Fibroblast of lung (primary cell): ENCODE data around the gene ENTHD1. TPM values are rescaled to one million over a fixed set of nuclear protein-coding genes. Genes with fewer than 3 reads are reported as not detected.
A peak's percentile ranks its signal among the peaks of the same experiment; 100 is the strongest.

Source experiments
- DNase-seq, 2 donors: peaks; one replicate each; pipeline versions ENCODE4 v3.0.0 to v3.0.0-alpha.2; 2010; ENCODE audit warnings: low read depth in 2 of 2
- H2AFZ ChIP-seq: 2 replicates; pipeline ENCODE4 v1.5.1; 2012; ENCODE audit warnings: low read length, control low read depth, inconsistent platforms
- H3K27ac ChIP-seq: 2 replicates; pipeline ENCODE4 v1.5.1; 2011; ENCODE audit warnings: low read length, control low read depth; ENCODE audit not compliant: insufficient read depth
- H3K27me3 ChIP-seq: 2 replicates; pipeline ENCODE4 v1.5.1; 2011; ENCODE audit warnings: mild to moderate bottlenecking, low read length; ENCODE audit not compliant: control insufficient read depth, insufficient read depth
- H3K36me3 ChIP-seq: 2 replicates; pipeline ENCODE4 v1.5.1; 2011; ENCODE audit warnings: low read length; ENCODE audit not compliant: control insufficient read depth, insufficient read depth
- H3K4me1 ChIP-seq: 2 replicates; pipeline ENCODE4 v1.5.1; 2011; ENCODE audit warnings: low read length; ENCODE audit not compliant: control insufficient read depth, insufficient read depth; ENCODE audit errors: extremely low read depth
- H3K4me2 ChIP-seq: 2 replicates; pipeline ENCODE4 v1.5.1; 2011; ENCODE audit warnings: low read length, control low read depth; ENCODE audit not compliant: insufficient read depth; ENCODE audit errors: extremely low read depth
- H3K4me3 ChIP-seq, 4 experiments: fragments of 200-600 bp in 1 of 4; sonication (generic) in 1 of 4; replicated peaks in 1 of 4; 2 replicates each; pipeline ENCODE4 v1.5.1; 2011 to 2016; ENCODE audit warnings: low read length in 4 of 4, low read depth in 3 of 4, mild to moderate bottlenecking in 3 of 4, control low read depth in 2 of 4, inconsistent platforms in 1 of 4, mixed read lengths in 1 of 4; ENCODE audit not compliant: insufficient read depth in 1 of 4; ENCODE audit errors: control extremely low read depth in 1 of 4
- H3K79me2 ChIP-seq: 2 replicates; pipeline ENCODE4 v1.5.1; 2012; ENCODE audit warnings: mild to moderate bottlenecking, low read length, inconsistent platforms; ENCODE audit not compliant: control insufficient read depth, insufficient read depth
- H3K9ac ChIP-seq: 2 replicates; pipeline ENCODE4 v1.5.1; 2011; ENCODE audit warnings: mild to moderate bottlenecking, low read length, control low read depth; ENCODE audit not compliant: insufficient read depth
- H3K9me3 ChIP-seq: 2 replicates; pipeline ENCODE4 v1.5.1; 2012; ENCODE audit warnings: low read depth, low read length; ENCODE audit not compliant: control insufficient read depth, insufficient read depth
- H4K20me1 ChIP-seq: 2 replicates; pipeline ENCODE4 v1.5.1; 2011; ENCODE audit warnings: low read length; ENCODE audit not compliant: control insufficient read depth, insufficient read depth; ENCODE audit errors: extremely low read depth
- EZH2 ChIP-seq: IDR thresholded peaks from 2 replicates; pipeline ENCODE4 v1.5.1; 2012; ENCODE audit warnings: low read length, control low read depth, mild to moderate bottlenecking; ENCODE audit errors: missing control alignments
- polyA plus RNA-seq, 2 donors: library from polyadenylated mRNA; depleted of rRNA in 1 of 2; stranded (reverse) in 1 of 2; unstranded in 1 of 2; fragments of >200 nt; gene quantifications; 2 replicates each; pipeline ENCODE4 v1.2.1, GENCODE V29; 2011 to 2012; ENCODE audit warnings: missing spikeins in 1 of 2
- total RNA-seq: library from RNA; depleted of rRNA; stranded (reverse); fragments of >200 nt; gene quantifications from 2 replicates; pipeline ENCODE4 v1.2.1, GENCODE V29; 2014
- TF ChIP-seq, protein P1 (sequence below), 2 donors: IDR thresholded peaks in 1 of 2; conservative IDR thresholded peaks in 1 of 2; 1 replicate in 1 of 2; 2 replicates in 1 of 2; pipeline ENCODE4 v1.5.1; 2011 to 2012; ENCODE audit warnings: low read length in 2 of 2, control low read depth in 1 of 2, inconsistent platforms in 1 of 2, low read depth in 1 of 2, mild to moderate bottlenecking in 1 of 2

The ENTHD1 gene
- total and polyA plus RNA-seq, 2 donors (not counting 1 experiment from before 2014, with no cell fraction given) = not detected

DNA sequence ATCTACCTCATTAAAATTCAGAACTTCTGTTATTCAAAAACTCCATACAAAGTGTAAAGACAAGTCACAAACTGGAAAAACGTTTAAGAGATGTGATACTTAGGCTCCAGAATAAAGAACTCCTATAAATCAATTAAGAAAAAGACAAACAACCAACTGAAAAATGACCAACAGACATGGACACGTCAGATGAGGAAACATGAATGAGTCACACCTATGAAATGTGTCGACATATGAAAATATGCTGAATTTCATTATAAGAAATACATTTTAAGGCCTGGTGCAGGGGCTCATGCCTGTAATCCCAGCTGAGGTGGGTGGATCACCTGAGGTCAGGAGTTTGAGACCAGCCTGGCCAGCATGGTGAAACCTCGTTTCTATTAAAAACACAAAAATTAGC is 78.7 kb downstream of the ENTHD1 start:
- no peaks in the 10 kb centered on the region for H3K9me3 ChIP-seq
- H3K36me3 ChIP-seq = no peaks in the 10 kb centered on the region
- H3K27me3 ChIP-seq = peaks cover 3% of the 10 kb centered on the region
- no peak for TF ChIP-seq EZH2
- TF ChIP-seq, protein P1, sequence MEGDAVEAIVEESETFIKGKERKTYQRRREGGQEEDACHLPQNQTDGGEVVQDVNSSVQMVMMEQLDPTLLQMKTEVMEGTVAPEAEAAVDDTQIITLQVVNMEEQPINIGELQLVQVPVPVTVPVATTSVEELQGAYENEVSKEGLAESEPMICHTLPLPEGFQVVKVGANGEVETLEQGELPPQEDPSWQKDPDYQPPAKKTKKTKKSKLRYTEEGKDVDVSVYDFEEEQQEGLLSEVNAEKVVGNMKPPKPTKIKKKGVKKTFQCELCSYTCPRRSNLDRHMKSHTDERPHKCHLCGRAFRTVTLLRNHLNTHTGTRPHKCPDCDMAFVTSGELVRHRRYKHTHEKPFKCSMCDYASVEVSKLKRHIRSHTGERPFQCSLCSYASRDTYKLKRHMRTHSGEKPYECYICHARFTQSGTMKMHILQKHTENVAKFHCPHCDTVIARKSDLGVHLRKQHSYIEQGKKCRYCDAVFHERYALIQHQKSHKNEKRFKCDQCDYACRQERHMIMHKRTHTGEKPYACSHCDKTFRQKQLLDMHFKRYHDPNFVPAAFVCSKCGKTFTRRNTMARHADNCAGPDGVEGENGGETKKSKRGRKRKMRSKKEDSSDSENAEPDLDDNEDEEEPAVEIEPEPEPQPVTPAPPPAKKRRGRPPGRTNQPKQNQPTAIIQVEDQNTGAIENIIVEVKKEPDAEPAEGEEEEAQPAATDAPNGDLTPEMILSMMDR (conservative IDR thresholded peaks at IDR 0.05 in 1 of 2, IDR thresholded peaks at IDR 0.05 in 1 of 2; ENCODE audit: low read depth in 1 of 2, low read length in 2 of 2) = no peak
- no peak overlapping the region for H3K27ac ChIP-seq
- H4K20me1 ChIP-seq = no peaks in the 10 kb centered on the region
- no peak overlapping the region for H3K9ac ChIP-seq
- H3K4me2 ChIP-seq = no peak overlapping the region
- DNase-seq = peak; percentile 26 to 53
- no peaks in the 10 kb centered on the region for H3K4me1 ChIP-seq
- no peak overlapping the region for H3K4me3 ChIP-seq
- H3K79me2 ChIP-seq = no peaks in the 10 kb centered on the region
- H2AFZ ChIP-seq = no peak overlapping the region

DNA sequence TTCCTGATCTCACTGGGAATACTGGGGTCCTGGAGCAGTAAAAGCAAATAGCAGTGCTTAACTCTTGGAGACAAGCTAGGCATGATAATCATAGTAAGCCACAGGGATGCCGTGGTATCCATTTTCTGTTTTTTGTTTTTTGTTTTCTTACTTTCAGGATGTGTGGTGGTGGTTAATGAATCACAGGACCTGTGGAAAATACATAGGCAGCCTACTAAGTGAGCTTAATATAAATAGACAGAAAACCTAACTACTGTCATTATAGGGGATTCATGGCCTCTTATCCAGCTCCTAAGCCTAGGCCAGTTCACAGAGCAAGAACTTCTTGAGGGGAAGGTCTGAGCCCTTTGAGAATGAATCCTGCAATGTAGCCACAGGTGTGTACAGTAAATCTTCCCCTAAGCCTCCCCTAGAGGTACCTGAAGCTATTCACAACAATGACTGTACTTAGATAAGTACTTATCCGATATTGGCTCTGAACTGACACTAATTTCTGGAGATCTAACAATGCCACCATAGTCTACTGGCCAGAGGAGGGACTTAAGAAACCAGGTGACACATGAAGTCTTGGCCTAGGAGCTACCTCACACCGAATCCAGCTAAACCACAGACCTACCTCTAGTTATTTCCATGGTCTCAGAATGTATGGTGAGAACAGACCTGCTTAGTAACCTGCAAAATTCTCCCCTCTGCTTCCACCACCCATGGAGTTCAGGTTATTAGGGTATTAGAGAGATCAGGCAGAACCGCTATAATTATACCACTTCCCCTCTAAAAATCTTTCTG is 83.6 kb downstream of the ENTHD1 start:
- no peak overlapping the region for H3K9ac ChIP-seq
- H3K79me2 ChIP-seq = no peaks in the 10 kb centered on the region
- H3K4me3 ChIP-seq = no peak overlapping the region
- TF ChIP-seq, protein P1 (conservative IDR thresholded peaks at IDR 0.05 in 1 of 2, IDR thresholded peaks at IDR 0.05 in 1 of 2; ENCODE audit: low read depth in 1 of 2, low read length in 2 of 2) = no peak
- no peak for TF ChIP-seq EZH2
- DNase-seq = no peak
- peaks cover 14% of the 10 kb centered on the region for H3K27me3 ChIP-seq
- H3K27ac ChIP-seq = no peak overlapping the region
- no peaks in the 10 kb centered on the region for H4K20me1 ChIP-seq
- H2AFZ ChIP-seq = no peak overlapping the region
- H3K4me2 ChIP-seq = no peak overlapping the region
- no peaks in the 10 kb centered on the region for H3K9me3 ChIP-seq
- no peaks in the 10 kb centered on the region for H3K36me3 ChIP-seq
- no peaks in the 10 kb centered on the region for H3K4me1 ChIP-seq

DNA sequence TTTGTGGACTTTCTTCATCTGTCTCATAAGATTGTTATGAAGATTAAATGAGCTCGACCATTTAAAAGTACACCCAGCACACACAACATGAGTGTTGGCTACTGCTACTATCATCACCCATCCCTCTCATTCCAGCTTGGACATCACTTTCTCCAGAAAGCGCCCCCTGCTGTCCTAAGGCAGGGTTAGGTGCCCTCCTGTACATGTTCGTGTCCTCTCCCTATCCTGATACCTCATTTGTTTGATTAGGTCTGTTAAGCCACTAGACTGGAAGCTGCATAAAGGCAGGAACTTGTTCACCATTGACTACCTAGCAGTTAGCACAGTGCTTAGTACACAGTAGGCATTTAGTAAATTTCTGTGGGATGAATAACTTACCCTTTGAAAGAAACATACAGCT is 85.5 kb downstream of the ENTHD1 start:
- Histone ChIP-seq H3K9ac (no peak overlapping the region), H3K9me3 (no peaks in the 10 kb centered on the region), H3K36me3 (no peaks in the 10 kb centered on the region), H4K20me1 (no peaks in the 10 kb centered on the region), H3K4me3 (no peak overlapping the region), H3K79me2 (no peaks in the 10 kb centered on the region), H3K27me3 (peaks cover 15% of the 10 kb centered on the region), H3K27ac (no peak overlapping the region), H2AFZ (no peak overlapping the region), H3K4me2 (no peak overlapping the region), H3K4me1 (no peaks in the 10 kb centered on the region)
- TF ChIP-seq, protein P1 (conservative IDR thresholded peaks at IDR 0.05 in 1 of 2, IDR thresholded peaks at IDR 0.05 in 1 of 2; ENCODE audit: low read depth in 1 of 2, low read length in 2 of 2) = peak; percentile 37 to 39
- TF ChIP-seq EZH2 = no peak
- DNase-seq = peak in 1 of 2 donors; percentile 11
